ENCODE results near the gene CLDND2. TPM values are rescaled to one million over a fixed set of nuclear protein-coding genes. Genes with fewer than 3 reads are reported as not detected.

CLDND2 gene
- total RNA-seq, 2 donors from 2014 or later = not detected

DNA sequence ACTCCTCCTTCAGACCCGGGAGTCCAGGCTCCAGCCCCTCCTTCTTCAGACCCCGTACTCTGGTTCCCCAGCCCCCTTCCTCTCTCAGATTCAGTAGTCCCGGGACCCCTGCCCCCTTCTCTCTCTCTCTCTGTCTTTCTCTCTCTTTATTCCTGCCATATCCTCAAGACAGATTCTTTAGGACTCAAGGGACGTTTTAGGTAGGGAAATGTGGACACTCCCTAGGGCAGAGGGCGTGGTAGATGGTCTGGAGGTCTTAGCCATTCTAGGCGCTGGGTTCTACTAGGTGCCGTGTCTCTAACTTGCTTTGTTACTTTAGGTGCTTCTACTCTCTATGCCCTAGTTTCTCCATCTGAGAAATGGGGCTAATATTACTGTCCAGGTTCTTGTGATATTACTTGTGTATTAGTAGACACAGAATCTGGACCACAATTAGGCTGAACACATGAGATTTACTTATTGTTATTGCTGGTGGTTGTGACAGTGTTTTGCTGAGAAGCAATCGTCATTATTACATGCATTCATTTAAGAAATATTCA, 22.3 kb upstream of the CLDND2 start:
- H3K27ac ChIP-seq = no peak overlapping the region
- peaks cover 10% of the 10 kb centered on the region for H3K4me1 ChIP-seq
- intact Hi-C loops (cut with DNase I) = loop anchor here (10.0 kb wide), 1 partner anchor 46 kb away; the partner anchor contains the start of gene VSIG10L
- H3K36me3 ChIP-seq (replicated peaks in 1 of 2; ENCODE audit: insufficient read depth in 1 of 2, low read depth in 2 of 2) = no peaks in the 10 kb centered on the region
- no peak for DNase-seq
- 51 to 55% methylated on average over 8 of the region's 8 CpGs for WGBS, 2 donors
- no peak overlapping the region for H3K4me3 ChIP-seq
- no peak for ATAC-seq
- no peaks in the 10 kb centered on the region for H3K27me3 ChIP-seq
- TF ChIP-seq, protein P1, sequence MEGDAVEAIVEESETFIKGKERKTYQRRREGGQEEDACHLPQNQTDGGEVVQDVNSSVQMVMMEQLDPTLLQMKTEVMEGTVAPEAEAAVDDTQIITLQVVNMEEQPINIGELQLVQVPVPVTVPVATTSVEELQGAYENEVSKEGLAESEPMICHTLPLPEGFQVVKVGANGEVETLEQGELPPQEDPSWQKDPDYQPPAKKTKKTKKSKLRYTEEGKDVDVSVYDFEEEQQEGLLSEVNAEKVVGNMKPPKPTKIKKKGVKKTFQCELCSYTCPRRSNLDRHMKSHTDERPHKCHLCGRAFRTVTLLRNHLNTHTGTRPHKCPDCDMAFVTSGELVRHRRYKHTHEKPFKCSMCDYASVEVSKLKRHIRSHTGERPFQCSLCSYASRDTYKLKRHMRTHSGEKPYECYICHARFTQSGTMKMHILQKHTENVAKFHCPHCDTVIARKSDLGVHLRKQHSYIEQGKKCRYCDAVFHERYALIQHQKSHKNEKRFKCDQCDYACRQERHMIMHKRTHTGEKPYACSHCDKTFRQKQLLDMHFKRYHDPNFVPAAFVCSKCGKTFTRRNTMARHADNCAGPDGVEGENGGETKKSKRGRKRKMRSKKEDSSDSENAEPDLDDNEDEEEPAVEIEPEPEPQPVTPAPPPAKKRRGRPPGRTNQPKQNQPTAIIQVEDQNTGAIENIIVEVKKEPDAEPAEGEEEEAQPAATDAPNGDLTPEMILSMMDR (IDR thresholded peaks at IDR 0.05) = no peak
- TF ChIP-seq POLR2A (IDR thresholded peaks at IDR 0.05) = no peak
- no peaks in the 10 kb centered on the region for H3K9me3 ChIP-seq

DNA sequence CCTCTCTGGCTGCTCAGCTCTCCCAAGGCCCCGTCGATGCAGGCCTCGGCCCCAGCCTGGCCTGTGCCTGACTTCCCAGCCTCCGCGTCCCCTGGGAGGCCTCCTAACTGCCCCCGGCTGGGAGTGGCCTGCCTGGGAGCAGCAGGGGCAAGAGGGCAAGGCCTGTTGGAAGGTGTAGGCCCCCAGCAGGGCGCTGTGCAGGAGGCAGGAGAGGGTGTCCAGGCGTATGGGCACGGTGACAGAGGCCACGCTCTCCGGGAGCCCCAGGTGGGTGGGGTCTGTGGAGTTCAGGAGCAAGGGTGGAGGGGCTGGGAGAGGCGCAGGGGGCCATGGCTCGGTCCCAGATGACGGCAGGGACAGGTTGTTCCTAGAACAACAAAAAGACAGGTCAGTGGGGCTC, 20.3 kb upstream of the CLDND2 start:
- no peak for DNase-seq
- no peak for TF ChIP-seq POLR2A (IDR thresholded peaks at IDR 0.05)
- TF ChIP-seq, protein P1 (IDR thresholded peaks at IDR 0.05) = no peak
- WGBS, 2 donors = 59 to 77% methylated on average over 4 to 13 of the region's 14 CpGs
- Histone ChIP-seq H3K4me3 (no peak overlapping the region), H3K9me3 (no peaks in the 10 kb centered on the region), H3K27ac (no peak overlapping the region), H3K4me1 (peaks cover 4% of the 10 kb centered on the region), H3K36me3 (replicated peaks in 1 of 2; ENCODE audit: insufficient read depth in 1 of 2, low read depth in 2 of 2) (no peaks in the 10 kb centered on the region), H3K27me3 (no peaks in the 10 kb centered on the region)
- intact Hi-C loops (cut with DNase I) = no loop called here
- ATAC-seq = no peak

- no peaks in the 10 kb centered on the region for H3K9me3 ChIP-seq
- H3K4me1 ChIP-seq = no peaks in the 10 kb centered on the region
- H3K27ac ChIP-seq = no peak within 1 kb of the TSS
- TF ChIP-seq, protein P1 (IDR thresholded peaks at IDR 0.05) = no peak
- WGBS, 2 donors = 68% methylated on average over 13 of the region's 15 CpGs
- intact Hi-C loops (cut with DNase I) = no loop called here
- ATAC-seq = no peak
- H3K36me3 ChIP-seq (replicated peaks in 1 of 2; ENCODE audit: insufficient read depth in 1 of 2, low read depth in 2 of 2) = no peaks in the 10 kb centered on the region
- DNase-seq = no peak
- no peak within 1 kb of the TSS for H3K4me3 ChIP-seq
- no peaks in the 10 kb centered on the region for H3K27me3 ChIP-seq
Observed at GRCh38 chr19:51387924-51388389, 19.2 kb upstream of the CLDND2 start, which contains the start of gene LIM2. Gene LIM2, minus strand, starts transcription at chr19:51387974. Its CDS starts 531 bp downstream, at chr19:51387443.

GRCh38 chr19:51386882-51387520, 18.2 kb upstream of the CLDND2 start:
- TF ChIP-seq, protein P1 (IDR thresholded peaks at IDR 0.05) = no peak
- TF ChIP-seq POLR2A (IDR thresholded peaks at IDR 0.05) = no peak
- Histone ChIP-seq H3K27me3 (no peaks in the 10 kb centered on the region), H3K27ac (no peak overlapping the region), H3K36me3 (replicated peaks in 1 of 2; ENCODE audit: insufficient read depth in 1 of 2, low read depth in 2 of 2) (no peaks in the 10 kb centered on the region), H3K4me1 (no peaks in the 10 kb centered on the region), H3K4me3 (no peak overlapping the region), H3K9me3 (no peaks in the 10 kb centered on the region)
- 61 to 70% methylated on average over 5 to 14 of the region's 14 CpGs for WGBS, 2 donors
- intact Hi-C loops (cut with DNase I) = no loop called here
- ATAC-seq = no peak
- DNase-seq = no peak

DNA sequence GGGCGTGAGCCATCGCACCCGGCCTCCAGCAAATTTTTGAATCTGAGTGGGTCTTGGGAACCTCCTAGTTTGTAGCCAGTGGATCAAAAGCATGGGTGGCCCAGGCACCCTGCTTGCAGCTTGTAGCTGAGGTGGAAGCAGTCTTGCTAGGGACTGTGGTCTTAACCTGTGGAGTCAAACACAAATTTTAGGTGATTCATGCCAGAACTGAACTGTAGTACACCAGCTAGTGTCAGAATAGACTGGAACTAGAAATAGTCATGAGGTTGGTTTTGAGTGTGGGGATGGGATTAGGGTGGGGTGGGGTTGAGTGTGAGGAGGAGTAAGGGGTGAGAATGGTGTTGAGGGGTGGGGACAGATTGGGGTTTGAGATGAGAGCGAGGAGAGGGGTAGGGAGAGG, 13.2 kb upstream of the CLDND2 start:
- no peak for ATAC-seq
- no peak overlapping the region for H3K27ac ChIP-seq
- no peaks in the 10 kb centered on the region for H3K4me1 ChIP-seq
- DNase-seq = no peak
- no peak overlapping the region for H3K4me3 ChIP-seq
- H3K9me3 ChIP-seq = no peaks in the 10 kb centered on the region
- intact Hi-C loops (cut with DNase I) = no loop called here
- H3K27me3 ChIP-seq = no peaks in the 10 kb centered on the region
- TF ChIP-seq POLR2A (IDR thresholded peaks at IDR 0.05) = no peak
- TF ChIP-seq, protein P1 (IDR thresholded peaks at IDR 0.05) = no peak
- H3K36me3 ChIP-seq (replicated peaks in 1 of 2; ENCODE audit: insufficient read depth in 1 of 2, low read depth in 2 of 2) = no peaks in the 10 kb centered on the region
- WGBS, 2 donors = 83 to 97% methylated on average over 2 to 4 of the region's 4 CpGs
